EH (cell line): ENCODE data around the gene NGRN.
"Not testable (repeated sequence)": the region's sequence is repeated elsewhere in the genome, so short reads cannot be mapped to it uniquely, and the experiment has no call there.

ENCODE experiments used
- DNase-seq: peaks from one replicate; pipeline ENCODE4 v3.0.0-alpha.2; 2015; ENCODE audit warnings: low read depth

The NGRN gene

DNA sequence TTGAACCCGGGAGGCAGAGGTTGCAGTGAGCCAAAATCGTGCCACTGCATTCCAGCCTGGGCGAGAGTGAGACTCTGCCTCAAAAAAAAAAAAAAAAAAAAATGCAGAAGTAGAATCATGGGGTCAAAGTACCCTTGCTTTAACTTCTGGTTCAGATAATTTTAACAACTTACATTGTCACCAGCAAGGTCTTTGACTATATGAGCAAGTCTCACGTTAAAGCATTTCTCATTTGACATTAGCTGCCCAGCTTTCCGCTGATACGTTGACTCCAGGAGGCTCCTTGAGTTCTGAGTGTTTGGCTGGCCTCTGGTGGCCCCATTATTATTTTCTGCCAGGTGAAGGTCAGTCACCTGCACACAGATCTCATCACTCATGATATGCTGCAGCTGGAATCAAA is 16.2 kb downstream of the NGRN start:
- not testable (repeated sequence) for DNase-seq

DNA sequence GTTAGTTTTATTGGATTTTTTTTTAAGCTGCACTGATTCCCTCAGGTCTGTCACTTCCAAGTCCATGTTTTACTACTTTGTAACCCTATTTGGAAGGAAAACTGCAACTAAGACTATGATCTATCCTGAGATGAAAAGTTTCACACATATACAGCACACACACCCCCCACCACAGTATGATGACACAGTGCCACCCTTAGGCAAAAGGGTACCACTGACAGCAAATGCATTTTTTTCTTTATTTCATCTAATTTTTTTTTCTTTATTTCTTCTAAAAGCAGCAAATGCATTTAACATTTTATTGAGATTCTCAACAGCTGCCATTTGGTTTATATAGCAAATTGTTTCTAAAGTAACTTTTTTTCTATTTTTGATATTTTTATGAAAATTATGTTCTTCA is 21.2 kb downstream of the NGRN start:
- DNase-seq = peak; percentile 46

DNA sequence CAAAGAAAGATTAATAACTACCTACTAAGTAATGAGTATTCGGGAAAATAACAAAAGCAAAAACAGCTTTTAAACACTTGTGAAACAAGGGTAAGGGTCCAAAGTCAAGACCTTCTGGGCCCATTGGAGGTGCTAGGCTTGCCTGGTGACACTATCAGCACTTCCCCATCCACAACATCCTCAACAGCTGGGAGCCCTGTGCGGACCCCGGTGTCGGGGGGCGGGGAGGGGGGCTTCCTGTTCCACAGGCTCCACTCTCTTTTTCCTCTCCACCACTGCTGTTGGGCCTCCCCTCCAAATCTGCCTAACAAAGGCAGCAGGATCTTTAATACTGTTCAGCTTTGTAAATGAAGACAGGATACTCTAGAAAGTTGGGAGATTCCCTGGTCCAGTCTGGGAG is 21.6 kb downstream of the NGRN start:
- DNase-seq = no peak

DNA sequence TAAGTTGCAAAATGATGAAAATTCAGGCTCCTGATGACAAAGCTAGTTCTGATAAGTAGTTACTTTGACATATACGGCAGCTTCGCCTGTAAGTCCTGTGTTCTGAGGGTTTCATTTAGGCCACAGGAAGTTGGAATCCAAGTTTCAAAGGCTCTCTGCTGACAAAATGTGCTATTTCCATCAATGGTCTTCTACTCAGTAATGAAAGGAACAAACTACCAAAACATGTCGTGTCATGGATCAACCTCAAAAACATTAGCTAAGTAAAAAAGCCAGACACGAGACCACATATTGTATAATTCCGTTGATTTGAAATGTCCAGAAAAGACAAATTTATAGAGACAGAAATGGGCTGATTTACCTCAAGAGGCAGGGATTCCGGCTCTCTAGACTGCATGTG is 22.5 kb downstream of the NGRN start:
- no peak for DNase-seq

DNA sequence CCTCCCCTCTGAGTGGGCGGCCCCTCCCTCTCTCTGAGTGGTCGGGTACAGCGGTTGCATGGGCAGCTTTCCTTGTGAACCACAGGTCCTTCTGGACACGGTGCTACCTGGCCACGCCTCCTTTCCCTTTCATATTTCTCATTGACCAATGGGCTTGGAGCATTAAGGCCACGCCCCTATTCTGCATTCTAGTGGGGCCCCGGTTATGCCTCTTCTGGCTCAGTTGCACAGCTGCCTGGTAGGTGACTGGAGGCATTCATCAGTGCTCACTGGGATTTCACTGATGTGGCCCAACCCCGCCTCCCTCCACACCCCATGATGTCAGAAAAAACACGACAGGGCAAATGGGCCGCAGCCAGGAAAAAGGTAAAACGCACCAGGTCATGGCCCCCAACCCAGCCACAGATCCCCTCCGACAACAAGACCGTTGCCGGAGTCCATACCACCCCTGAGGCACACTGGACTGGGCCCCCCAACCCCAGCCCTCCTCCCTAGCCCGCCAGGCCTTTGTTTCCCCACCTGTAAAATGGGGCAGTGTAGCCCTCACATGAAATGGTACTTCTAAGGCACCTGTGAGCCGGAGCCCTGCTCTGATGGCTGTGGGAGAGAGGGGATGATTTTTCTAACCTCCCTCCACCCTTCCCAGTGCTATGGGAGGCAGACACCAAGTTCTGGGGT is 26.3 kb downstream of the NGRN start:
- peak; percentile 29 for DNase-seq

DNA sequence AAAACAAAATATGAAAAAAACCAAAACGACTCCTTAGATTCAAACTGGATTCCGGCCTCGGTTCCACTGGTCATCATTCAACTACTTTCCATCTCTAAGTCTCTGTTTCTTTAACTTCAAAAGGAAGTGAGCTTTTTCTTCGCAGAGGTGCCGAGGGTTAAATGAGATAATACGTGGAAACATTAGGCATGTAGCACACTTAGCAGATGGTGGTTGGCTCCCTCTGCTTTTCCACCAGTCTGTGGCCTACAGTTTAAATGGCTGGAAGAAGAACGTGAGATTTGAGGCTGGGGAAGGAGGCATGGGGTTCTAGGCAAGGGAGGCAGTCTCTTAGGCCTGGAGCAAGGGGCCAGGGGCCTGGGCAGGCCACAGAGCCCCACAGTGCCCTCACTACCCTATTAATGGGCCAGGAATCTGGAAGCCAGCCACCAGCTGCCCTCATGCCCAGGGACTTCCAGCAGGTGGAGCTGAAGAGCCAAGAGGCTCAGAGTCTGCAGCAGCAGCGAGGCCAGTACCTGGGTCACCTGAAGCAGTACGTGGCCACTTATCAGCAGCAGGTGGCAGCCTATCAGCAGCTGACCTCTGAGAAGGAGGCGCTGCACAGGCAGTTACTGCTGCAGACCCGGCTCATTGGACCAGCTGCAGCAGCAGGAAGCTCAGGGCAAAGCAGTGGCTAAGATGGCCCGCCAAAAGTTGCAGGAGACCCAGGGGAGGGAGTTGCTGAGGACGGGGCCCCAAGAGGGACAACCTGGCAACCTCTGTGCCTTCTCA is 27.8 kb downstream of the NGRN start:
- DNase-seq = peak; percentile 60

DNA sequence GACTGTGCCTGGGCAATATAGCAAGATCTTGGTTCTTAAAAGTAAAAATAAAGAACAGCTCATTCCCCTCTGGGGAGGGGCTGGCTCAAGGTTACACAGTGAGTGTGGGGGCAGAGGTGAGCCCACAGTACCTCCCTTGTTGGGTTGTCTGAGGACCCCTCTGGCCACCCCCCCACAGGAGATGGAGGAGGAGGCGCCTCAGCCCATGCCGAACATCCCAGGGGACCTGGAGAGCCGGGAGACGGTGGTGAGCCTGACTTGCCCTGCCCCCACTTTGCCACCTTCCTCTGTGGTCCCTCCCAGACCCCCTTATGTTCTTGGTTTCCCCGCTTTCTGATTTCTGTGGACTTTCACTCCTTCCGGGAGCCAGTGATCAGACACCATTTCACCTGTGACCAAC is 28.7 kb downstream of the NGRN start:
- DNase-seq = no peak

DNA sequence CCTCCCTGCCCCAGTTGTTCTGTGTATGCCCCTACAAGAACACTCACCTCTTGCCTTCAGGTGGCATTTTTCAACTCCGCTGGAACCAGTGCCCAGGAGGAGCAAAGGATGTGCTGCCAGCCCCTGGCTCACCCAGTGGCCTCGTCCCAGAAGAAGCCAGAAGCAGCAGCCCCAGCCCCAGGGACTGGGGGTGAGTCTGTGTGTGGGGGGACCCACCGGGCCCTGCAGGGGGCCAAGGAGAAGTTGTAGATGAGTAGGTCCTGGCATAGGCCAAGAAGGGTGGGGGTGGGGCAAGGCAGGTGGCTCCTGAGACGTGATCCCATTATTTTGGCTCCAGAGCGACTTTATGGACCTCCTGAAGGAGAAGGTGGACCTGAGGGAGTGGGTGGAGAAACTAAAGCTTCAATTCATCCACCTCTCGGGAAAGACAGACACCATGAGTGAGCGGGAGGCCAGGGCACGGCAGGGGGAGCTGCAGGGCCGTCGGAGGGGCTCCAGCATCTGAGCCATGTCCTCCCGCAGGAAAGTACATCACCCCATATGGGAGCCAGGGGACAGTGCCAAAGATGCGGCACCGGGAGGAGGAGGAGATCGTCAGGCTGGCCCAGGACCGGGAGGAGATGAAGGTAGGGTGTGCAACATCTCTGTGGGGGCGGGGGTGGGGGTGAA is 29.3 kb downstream of the NGRN start:
- no peak for DNase-seq

DNA sequence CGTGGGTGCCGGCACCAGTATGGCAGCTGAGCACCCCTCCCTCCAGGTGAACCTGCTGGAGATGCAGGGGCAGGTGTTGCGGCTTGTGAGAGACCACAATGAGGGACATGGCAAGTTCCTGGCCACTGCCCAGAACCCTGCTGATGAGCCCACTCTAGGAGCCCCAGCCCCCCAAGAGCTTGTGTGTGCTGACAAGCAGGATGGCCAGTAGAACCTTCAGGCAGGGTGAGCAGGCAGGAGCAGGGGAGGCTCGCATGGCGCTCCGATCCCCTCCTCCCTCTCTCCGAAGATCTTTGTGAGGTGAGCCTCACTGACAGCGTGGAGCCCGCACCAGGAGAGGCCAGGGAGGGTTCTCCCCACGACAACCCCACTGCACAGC is 29.8 kb downstream of the NGRN start:
- DNase-seq = no peak

DNA sequence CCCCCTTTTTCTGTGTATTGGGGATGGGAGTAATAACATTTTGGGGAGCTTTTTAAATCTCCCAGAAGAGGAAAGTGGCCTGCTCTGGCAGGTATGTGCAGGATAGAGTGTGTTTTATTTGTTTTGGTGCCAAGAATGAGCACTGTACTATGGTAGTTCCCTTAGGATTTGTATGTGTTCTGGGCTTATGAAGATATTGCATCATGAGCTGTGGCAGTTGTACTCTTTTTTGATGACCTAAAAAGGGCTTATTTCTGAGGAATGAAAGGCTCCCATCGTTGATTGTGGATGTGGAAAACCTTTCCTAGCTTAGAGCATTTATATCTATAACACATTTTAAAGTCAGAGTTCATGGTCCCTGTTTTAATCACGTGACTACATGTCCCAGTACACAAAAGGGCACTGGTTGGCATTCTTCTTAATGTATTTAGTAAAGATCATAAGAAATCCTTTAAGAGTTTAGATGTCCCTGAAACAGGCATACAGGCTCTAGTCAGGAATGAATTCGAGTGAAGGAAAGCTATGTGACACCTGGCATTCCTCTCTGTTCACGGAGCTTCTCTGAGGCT is 30.9 kb downstream of the NGRN start:
- not testable (repeated sequence) for DNase-seq

DNA sequence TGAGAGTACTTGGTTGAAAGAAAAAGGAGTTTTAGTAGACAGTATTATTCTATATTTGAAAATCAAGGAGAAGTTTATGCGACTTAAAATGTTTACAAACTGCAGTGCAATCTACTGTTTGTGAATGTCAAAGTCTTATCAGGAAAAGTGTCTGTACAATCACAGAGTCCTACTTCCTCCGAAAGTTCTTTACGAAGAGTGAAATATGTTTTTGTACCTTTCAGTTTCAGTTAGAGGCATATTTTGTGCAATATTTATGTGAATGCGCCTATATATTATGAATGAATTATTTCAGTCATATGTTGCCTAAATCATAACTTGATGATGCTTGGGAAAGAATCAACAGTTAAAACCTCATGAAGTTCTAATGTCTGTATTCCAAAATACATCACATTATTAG is 31.5 kb downstream of the NGRN start:
- no peak for DNase-seq

DNA sequence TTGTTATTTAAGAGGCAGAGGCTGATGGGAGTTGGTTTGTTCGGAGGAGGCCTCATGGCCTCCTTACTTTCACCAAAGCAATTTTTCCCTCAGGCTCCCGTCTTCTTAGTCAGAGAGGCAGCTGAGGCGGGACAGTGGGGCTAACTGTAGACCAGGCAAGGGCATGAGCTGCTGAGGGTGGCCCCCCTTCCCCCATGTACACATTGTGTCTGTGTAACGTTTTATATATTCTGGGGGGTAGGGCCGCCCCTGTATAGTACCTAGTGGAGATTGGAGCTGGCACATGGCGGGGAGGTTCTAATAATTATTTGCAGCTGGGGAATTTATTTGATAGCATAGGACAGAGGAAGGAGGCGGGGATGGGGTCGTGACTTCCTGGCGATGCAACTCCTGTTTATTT is 35.1 kb downstream of the NGRN start:
- DNase-seq = no peak

DNA sequence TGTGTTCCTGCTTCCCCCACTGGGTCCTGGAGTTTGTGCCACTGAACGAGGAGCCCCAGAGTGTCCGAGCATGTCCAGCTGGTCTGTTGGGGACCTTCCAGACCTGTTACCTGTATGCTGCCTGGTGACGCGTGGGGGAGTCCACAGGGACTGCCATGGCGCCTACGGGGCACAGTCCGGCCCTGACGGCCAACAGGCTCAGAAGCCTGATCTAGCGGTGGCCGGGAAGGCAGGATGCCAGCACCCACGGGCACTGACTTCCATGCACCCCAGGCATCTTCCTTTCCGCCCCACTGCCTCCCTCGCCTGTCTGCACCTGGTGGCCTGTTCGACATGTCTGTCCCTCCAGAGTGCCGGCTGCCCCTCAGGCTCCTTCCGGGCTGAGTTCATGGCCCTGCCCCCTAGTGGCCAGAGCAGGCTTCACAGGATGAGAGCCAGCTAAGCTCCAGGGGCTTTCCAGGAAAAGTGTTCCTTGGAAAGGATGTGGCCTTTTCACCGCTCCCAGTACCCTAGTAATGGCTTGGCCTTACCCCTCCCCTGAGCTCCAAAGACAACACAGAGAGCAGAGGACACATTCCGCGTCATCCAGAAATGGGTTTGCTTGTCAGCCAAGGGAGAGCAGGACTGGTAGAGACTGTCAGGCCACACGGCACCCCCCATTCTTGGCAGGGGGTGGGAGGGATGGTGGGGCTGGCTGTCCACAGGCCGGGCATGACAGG is 35.7 kb downstream of the NGRN start:
- peak; percentile 71 for DNase-seq

DNA sequence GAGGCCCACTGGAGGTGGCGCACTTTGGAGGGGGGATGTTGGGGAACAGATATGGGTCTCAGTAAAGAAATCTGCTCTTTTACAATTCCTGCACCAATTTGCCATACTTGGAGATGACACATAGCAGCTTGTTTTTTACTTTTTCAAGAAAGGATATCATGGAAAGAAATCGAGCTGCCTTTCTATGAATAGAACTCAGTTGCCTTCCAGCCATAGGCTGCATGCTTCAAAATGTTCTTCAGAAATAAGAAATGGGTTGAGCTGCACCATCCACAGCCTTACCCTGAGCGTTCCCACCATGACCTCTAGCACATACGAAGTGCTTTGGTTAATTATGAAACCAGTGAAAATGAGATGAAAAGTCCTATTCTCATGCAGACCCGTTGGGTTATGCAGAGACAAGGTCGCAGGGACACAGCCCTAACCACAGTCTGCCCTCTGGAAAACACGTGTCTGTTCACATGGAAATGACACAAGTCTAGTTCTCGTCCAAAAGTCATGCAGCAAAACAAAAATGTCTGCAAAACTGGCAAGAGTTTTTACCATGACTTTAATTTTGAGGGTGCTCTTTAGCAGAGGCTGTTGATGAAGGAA is 36.3 kb downstream of the NGRN start:
- no peak for DNase-seq

DNA sequence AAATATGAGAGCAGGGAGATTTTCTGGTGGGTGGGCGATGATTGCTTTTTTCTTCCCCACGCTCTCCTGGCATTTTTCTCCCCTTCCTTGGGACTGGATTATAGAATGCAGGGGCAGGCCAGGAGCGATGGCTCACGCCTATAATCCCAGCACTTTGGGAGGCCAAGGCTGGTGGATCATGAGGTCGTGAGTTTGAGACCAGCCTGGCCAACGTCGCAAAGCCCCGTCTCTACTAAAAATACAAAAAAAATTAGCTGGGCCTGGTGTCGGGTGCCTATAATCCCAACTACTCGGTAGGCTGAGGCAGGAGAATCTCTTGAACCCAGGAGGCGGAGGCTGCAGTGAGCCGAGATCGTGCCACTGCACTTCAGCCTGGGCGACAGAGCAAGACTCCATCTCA is 39.9 kb downstream of the NGRN start:
- DNase-seq = not testable (repeated sequence)

DNA sequence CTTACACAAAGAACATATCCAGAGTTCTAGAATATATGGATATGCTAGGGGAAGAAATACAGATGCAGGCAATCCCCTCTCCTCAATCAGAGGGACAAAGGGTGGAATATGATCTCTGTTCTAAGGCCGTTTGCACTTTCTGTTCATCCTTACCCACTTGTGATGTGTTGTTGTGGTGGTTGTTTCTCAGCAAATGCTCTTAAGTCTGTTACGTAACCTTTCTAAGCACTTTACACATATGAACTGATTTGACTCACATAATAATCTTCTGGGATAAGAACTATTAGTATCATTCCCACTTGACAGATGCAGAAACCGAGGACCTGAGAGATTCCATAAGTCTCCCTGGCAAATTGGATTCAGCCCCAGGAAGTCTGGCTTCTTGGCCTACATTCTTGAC is 40.5 kb downstream of the NGRN start:
- no peak for DNase-seq

DNA sequence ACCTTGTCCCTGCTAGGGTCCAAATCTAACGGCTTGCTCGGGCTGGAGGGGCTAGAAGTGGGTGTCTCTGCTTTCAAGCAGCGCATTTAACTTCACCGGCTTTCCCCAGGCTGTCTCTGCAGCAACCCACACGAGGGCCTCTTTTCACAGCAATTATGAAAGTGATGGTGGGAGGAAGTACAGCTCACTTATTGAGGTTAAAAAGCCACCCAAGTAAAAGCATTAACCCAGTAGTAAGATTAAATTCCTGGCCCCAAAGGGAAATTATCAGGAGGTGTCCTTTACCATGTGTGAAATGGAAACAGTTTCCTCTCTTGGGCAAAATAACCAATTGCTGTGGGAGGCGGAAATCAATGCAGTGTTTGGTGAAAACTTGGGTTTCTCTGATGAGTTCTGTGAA is 41.1 kb downstream of the NGRN start:
- DNase-seq = no peak

DNA sequence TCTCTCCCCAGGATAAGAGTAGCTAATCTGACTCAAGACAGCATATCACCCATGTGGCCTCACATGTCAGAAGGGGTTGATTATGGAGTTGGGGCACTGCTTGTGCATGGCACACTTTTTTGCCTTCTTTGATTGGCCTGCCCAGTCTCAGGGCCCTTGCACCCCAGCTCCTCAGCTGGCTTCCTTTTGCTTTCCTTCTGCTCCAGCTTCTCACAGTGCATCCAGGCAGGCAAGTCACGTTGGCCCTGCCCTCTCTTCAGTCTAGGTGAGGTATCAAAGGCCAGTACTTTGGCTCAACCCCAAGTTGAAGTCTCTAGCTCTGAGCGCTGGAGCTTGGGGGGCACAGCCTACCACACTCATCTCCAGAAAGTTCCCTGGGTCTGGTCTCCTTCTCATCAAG is 42.2 kb downstream of the NGRN start:
- DNase-seq = no peak

DNA sequence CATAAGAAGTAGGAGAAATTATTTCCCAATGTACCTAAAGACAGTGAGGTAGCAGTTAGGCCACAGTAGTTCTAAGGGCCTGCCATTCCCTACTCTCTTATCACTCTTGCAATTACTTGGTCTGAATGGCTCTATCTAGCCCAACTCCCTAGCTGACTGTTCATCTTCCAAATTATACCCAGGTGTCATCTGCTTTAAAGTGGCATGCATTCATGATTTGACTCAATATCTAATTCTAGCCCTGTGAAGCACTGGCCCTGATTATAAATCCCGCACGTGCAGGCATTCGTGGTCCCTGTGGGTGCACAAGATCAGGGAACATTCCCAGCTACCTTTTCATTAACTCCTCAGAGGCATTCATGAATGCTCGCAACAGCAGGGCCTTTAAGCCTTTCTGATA is 43.5 kb downstream of the NGRN start:
- DNase-seq = no peak

DNA sequence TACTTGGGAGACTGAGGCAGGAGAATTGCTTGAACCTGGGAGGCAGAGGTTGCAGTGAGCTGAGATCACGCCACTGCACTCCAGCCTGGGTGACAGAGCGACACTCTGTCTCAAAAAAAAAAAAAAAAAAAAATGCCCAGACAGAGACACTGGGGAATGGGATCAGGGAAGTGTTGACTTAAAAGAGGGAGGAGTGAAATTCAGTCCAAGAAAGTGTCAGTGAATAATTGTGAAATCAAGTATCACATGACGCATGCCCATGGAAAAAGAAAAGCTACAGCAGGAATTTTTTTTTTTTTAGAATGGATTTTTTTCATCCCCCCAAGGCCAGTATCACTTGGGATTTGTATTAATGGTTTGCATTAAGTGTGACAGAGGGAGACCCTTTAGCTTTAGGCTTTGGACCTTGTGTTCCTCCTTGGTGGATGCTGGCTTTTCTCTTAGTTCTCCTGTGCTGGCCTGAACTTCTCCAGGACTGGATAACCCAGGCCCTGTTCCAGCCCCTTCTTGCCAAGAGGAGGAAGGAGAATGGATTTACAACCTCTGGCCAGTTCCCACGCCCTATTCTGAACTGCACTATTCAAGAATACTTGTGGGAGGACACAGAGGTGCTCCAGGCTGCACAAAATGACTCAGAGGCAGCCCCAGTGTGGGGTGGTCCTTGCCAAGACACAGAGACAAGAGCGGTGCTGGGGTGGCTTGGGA is 50.0 kb downstream of the NGRN start:
- DNase-seq = peak; percentile 87

DNA sequence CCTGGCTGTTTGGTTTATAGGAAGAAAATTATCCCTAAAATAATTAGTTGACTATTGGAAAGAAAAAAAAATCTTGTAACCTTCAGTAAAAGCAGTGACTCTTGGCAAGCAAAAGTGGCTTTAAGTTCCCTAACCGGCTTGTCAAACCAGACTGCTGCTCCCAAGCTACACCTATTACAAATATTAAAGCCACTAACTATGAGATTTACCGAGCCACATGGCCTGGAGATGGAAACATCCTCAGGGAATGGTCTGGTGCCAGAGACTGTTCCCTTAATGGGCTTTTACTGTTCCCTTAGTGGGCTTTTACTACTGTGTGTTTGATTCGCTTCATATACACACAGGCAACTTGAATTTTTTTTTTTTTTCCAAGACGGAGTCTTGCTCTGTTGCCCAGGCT is 50.7 kb downstream of the NGRN start:
- no peak for DNase-seq
